D721Med (cell line): Measurements from ENCODE around the gene SNX8.
"Not testable (repeated sequence)": the region's sequence is repeated elsewhere in the genome, so short reads cannot be mapped to it uniquely, and the experiment has no call there.

Experiments
- DNase-seq: peaks from one replicate; pipeline ENCODE4 v3.0.0; 2011; ENCODE audit warnings: low spot score; ENCODE audit not compliant: insufficient read length
- FAIRE-seq: peaks from 2 replicates; lab custom pipeline; 2011; peaks lifted over from hg19 to GRCh38; lab: Jason Lieb, UNC
- CTCF ChIP-seq: IDR thresholded peaks from 2 replicates; pipeline ENCODE4 v1.5.1; 2012; ENCODE audit warnings: mild to moderate bottlenecking, control low read depth; ENCODE audit not compliant: insufficient read depth; ENCODE audit errors: missing control alignments

SNX8 gene

GRCh38 chr7:2350055-2350454 is 35.8 kb upstream of the SNX8 start:
- DNase-seq (no peak), FAIRE-seq (no peak)
- no peak for TF ChIP-seq CTCF

DNA sequence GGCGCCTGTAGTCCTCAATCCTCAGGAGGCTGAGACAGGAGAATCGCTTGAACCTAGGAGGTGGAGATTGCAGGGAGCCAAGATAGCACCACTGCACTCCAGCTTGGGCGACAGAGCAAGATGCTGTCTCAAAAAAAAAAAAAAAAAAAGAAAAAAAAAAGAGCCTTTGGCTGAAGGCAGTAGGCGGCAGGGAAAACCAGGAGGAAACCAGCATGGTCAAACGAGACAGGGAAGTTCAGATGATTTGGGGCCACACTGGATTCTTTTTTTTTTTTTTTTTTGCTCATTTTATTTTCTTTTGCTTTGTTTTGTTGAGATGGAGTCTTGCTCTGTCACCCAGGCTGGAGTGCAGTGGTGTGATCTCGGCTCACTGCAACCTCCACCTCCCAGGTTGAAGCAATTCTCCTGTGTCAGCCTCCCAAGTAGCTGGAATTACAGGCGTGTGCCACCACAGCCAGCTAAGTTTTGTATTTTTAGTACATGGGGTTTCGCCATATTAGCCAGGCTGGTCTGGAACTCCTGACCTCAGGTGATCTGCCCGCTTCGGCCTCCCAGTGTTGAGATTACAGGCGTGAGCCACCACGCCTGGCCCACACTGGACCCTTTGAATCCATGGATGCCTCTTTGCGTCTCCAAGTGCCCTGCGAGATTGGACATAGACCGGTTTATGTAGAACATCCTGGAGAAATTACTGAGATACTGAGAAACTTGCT is 33.3 kb upstream of the SNX8 start:
- not testable (repeated sequence) for FAIRE-seq, DNase-seq

DNA sequence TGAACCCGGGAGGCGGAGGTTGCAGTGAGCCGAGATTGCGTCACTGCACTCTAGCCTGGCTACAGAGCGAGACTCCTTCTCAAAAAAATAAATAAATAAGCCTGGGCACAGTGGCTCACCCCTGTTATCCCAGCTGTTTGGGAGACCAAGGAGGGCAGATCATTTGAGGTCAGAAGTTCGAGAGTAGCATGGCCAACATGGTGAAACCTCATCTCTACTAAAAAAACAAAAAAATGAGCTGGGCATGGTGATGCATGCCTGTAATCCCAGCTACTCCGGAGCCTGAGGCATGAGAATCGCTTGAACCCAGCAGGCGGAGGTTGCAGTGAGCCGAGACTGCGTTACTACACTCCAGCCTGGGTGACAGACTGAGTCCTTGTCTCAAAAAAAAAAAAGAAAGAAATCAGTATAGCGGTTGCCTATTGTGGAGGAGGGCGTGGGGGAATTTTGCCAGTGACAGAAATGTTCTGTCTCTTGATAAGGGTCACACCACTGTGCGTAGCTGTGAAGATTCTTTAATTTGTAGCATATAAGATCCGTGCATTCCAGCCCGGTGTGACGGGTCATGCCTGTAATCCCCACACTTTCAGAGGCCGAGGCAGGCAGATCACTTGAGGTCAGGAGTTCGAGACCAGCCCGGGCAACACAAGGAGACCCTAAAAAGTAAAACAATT is 22.5 kb upstream of the SNX8 start:
- DNase-seq (no peak), FAIRE-seq (no peak)
- no peak for TF ChIP-seq CTCF

- DNase-seq, FAIRE-seq: not testable (repeated sequence)
These were observed 18.5 kb upstream of the SNX8 start for GRCh38 chr7:2332606-2333231.

- FAIRE-seq (no peak), DNase-seq (no peak)
- TF ChIP-seq CTCF, result no peak
These were observed 17.5 kb upstream of the SNX8 start for GRCh38 chr7:2331707-2332106.

DNA sequence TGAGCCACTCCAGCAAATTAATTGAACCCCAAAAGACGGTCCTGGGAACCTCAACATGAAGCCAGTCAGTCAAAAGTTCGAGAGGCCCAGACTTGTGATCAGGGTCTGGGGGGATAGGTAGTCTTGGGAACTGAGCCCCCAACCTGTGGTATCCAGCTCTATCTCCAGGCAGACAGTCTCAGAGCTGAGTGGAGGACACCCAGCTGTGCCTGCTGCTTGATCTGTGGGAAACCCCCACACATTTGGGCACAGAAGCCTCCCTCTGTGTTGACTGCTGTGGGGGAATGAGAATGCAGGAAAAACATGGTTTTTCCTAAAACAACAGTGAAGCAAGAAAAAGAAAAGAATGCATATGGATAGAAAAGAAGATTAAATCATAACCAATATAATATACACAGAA is 16.3 kb upstream of the SNX8 start:
- FAIRE-seq (no peak), DNase-seq (no peak)
- no peak for TF ChIP-seq CTCF

DNA sequence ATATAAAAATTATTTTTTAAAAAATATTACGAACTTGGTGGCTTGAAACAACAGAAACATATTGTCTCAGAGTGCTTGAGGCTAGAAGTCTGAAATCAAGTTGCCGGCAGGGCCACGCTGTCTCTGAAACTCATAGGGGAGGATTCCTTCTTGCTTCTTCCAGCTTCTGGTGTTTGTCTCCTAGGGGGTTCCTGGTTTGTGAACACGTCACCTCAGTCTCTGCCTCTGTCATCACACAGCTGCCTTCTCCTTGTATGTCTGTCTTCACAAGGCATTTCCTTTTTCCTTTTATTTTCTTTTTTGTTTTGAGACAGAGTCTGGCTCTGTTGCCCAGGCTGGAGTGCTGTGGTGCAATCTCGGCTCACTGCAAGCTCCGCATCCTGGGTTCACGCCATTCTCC is 12.7 kb upstream of the SNX8 start:
- no peak for TF ChIP-seq CTCF
- no peak for DNase-seq
- no peak for FAIRE-seq

GRCh38 chr7:2325162-2325561 is 10.9 kb upstream of the SNX8 start:
- FAIRE-seq (no peak), DNase-seq (no peak)
- TF ChIP-seq CTCF, result no peak
